Keratinocyte (primary cell): Measurements from ENCODE around the gene THAP3. TPM values are rescaled to one million over a fixed set of nuclear protein-coding genes. Genes with fewer than 3 reads are reported as not detected.

Experiments
- DNase-seq: peaks from one replicate; pipeline ENCODE4 v3.0.0-alpha.2; 2011; ENCODE audit warnings: low read depth, missing footprints, low spot score
- FAIRE-seq: peaks from 2 replicates; lab custom pipeline; 2011; peaks lifted over from hg19 to GRCh38; lab: Jason Lieb, UNC
- H2AFZ ChIP-seq: 2 replicates; pipeline ENCODE4 v1.6.0; 2012; ENCODE audit warnings: low read length, control low read depth, inconsistent platforms; ENCODE audit not compliant: control insufficient read depth
- H3K27ac ChIP-seq: 2 replicates; pipeline ENCODE4 v1.5.1; 2011; ENCODE audit warnings: low read length; ENCODE audit not compliant: control insufficient read depth, insufficient read depth
- H3K27me3 ChIP-seq: 3 replicates; pipeline ENCODE4 v1.6.0; 2011; ENCODE audit warnings: low read length; ENCODE audit not compliant: control insufficient read depth, insufficient read depth; ENCODE audit errors: extremely low read depth
- H3K36me3 ChIP-seq, 2 experiments: 2 replicates in 1 of 2; 3 replicates in 1 of 2; pipeline ENCODE4 v1.5.1; 2011; ENCODE audit warnings: low read length in 2 of 2, mild to moderate bottlenecking in 1 of 2; ENCODE audit not compliant: control insufficient read depth in 2 of 2, insufficient read depth in 2 of 2; ENCODE audit errors: extremely low read depth in 1 of 2
- H3K4me1 ChIP-seq: 3 replicates; pipeline ENCODE4 v1.5.1; 2011; ENCODE audit warnings: low read length; ENCODE audit not compliant: control insufficient read depth, insufficient read depth; ENCODE audit errors: extremely low read depth
- H3K4me2 ChIP-seq: 3 replicates; pipeline ENCODE4 v1.6.0; 2011; ENCODE audit warnings: low read depth, low read length; ENCODE audit not compliant: control insufficient read depth, insufficient read depth; ENCODE audit errors: extremely low read depth
- H3K4me3 ChIP-seq, 3 experiments: fragments of 200-600 bp in 1 of 3; sonication (generic) in 1 of 3; 2 replicates in 2 of 3; 3 replicates in 1 of 3; pipeline ENCODE4 v1.5.1; 2011 to 2016; ENCODE audit warnings: low read length in 3 of 3, mild to moderate bottlenecking in 3 of 3, control low read depth in 2 of 3, inconsistent platforms in 1 of 3, low read depth in 1 of 3, mixed read lengths in 1 of 3, mixed run types in 1 of 3, moderate library complexity in 1 of 3; ENCODE audit not compliant: control insufficient read depth in 2 of 3, insufficient read depth in 2 of 3; ENCODE audit errors: extremely low read depth in 1 of 3
- H3K79me2 ChIP-seq: 2 replicates; pipeline ENCODE4 v1.6.0; 2012; ENCODE audit warnings: low read length; ENCODE audit not compliant: control insufficient read depth, insufficient read depth
- H3K9ac ChIP-seq: 3 replicates; pipeline ENCODE4 v1.6.0; 2011; ENCODE audit warnings: low read length; ENCODE audit not compliant: control insufficient read depth, insufficient read depth; ENCODE audit errors: extremely low read depth
- H3K9me1 ChIP-seq: 3 replicates; pipeline ENCODE4 v1.6.0; 2011; ENCODE audit warnings: low read length; ENCODE audit not compliant: control insufficient read depth, insufficient read depth; ENCODE audit errors: extremely low read depth
- H3K9me3 ChIP-seq: 2 replicates; pipeline ENCODE4 v1.5.1; 2012; ENCODE audit warnings: low read depth, low read length; ENCODE audit not compliant: control insufficient read depth
- H4K20me1 ChIP-seq: 3 replicates; pipeline ENCODE4 v1.6.0; 2011; ENCODE audit warnings: low read length; ENCODE audit not compliant: control insufficient read depth, insufficient read depth; ENCODE audit errors: extremely low read depth
- CTCF ChIP-seq, 3 experiments: IDR thresholded peaks in 1 of 3; conservative IDR thresholded peaks in 1 of 3; optimal IDR thresholded peaks in 1 of 3; 2 replicates in 2 of 3; 3 replicates in 1 of 3; pipeline versions ENCODE3 to v1.5.1; 2011; ENCODE audit warnings: low read length in 3 of 3, mild to moderate bottlenecking in 3 of 3, moderate library complexity in 2 of 3, control low read depth in 1 of 3, inconsistent platforms in 1 of 3; ENCODE audit not compliant: insufficient read depth in 2 of 3; ENCODE audit errors: extremely low read depth in 1 of 3
- EZH2 ChIP-seq: IDR thresholded peaks from one replicate; pipeline ENCODE4 v1.6.1; 2012; ENCODE audit warnings: inconsistent platforms, mild to moderate bottlenecking, low read length, moderate library complexity
- dilution Hi-C: fragments of 300-500 bp; cut with MboI; formaldehyde crosslinking; loops from one replicate; pipeline ENCODE4 v1.7.0; 2020; ENCODE audit warnings: low sequenced_read_pairs; ENCODE audit not compliant: extremely low pct_ligation_motif_present
- polyA plus RNA-seq, 5 experiments: library from polyadenylated mRNA; depleted of rRNA in 3 of 5; stranded (reverse) in 3 of 5; stranded (forward) in 1 of 5; unstranded in 1 of 5; fragments of >200 nt; gene quantifications; 1 replicate in 1 of 5; 2 replicates in 3 of 5; 3 replicates in 1 of 5; pipeline versions ENCODE4 v1.2.1 to v1.2.3, GENCODE V29; 2011 to 2012; ENCODE audit warnings: missing spikeins in 2 of 5, low read depth in 1 of 5, low replicate concordance in 1 of 5

Gene THAP3
- polyA plus RNA-seq, 1 donor (not counting 4 experiments of a cell fraction or from before 2014, with no cell fraction given) = 5.1 TPM

- Histone ChIP-seq H2AFZ (no peak overlapping the region), H3K9me3 (no peaks in the 10 kb centered on the region), H3K9me1 (peaks cover 5% of the 10 kb centered on the region), H3K4me1 (peaks cover 33% of the 10 kb centered on the region), H3K4me3 (no peak overlapping the region), H3K27ac (peak overlapping the region; percentile 7), H4K20me1 (peaks cover 37% of the 10 kb centered on the region), H3K9ac (peak overlapping the region; percentile 22), H3K4me2 (peak overlapping the region; percentile 11), H3K79me2 (peaks cover 13% of the 10 kb centered on the region), H3K36me3 (peaks cover 20 to 45% of the 10 kb centered on the region in 2 experiments), H3K27me3 (no peaks in the 10 kb centered on the region)
- dilution Hi-C loops = no loop called here
- TF ChIP-seq CTCF (optimal IDR thresholded peaks at IDR 0.05 in 1 of 3, IDR thresholded peaks at IDR 0.05 in 1 of 3, conservative IDR thresholded peaks at IDR 0.05 in 1 of 3; ENCODE audit: extremely low read depth in 1 of 3, insufficient read depth in 2 of 3, low read length in 3 of 3) (no peak), EZH2 (peak; percentile 38)
- peak; percentile 29 for FAIRE-seq
- DNase-seq = no peak
These were observed 37.2 kb upstream of the THAP3 start for GRCh38 chr1:6587261-6588005.

- H3K27ac ChIP-seq = peak overlapping the region; percentile 7
- no peaks in the 10 kb centered on the region for H3K27me3 ChIP-seq
- no peak overlapping the region for H3K4me3 ChIP-seq
- H3K9me3 ChIP-seq = no peaks in the 10 kb centered on the region
- TF ChIP-seq EZH2 (no peak), CTCF (optimal IDR thresholded peaks at IDR 0.05 in 1 of 3, IDR thresholded peaks at IDR 0.05 in 1 of 3, conservative IDR thresholded peaks at IDR 0.05 in 1 of 3; ENCODE audit: extremely low read depth in 1 of 3, insufficient read depth in 2 of 3, low read length in 3 of 3) (peak in 1 of 3 experiments; percentile 5)
- peaks cover 46% of the 10 kb centered on the region for H4K20me1 ChIP-seq
- DNase-seq (no peak), FAIRE-seq (no peak)
- H3K79me2 ChIP-seq = peaks cover 20% of the 10 kb centered on the region
- dilution Hi-C loops = no loop called here
- peaks cover 28 to 53% of the 10 kb centered on the region in 2 experiments for H3K36me3 ChIP-seq
- no peak overlapping the region for H2AFZ ChIP-seq
- H3K9me1 ChIP-seq = peaks cover 5% of the 10 kb centered on the region
- H3K4me1 ChIP-seq = peaks cover 33% of the 10 kb centered on the region
- H3K9ac ChIP-seq = no peak overlapping the region
- H3K4me2 ChIP-seq = peak overlapping the region; percentile 11
These were observed 36.4 kb upstream of the THAP3 start for GRCh38 chr1:6588128-6588892.
